HEK293T (cell line): ENCODE data around the gene TNFRSF18.

Experiments
- CTCF ChIA-PET: fragments of 350-600 bp; formaldehyde crosslinking; extraction: SDS; loops from one replicate; lab custom pipeline; 2021; ENCODE audit warnings: antibody characterized with exemption, inconsistent platforms; lab: Yijun Ruan, JAX
- POLR2A ChIA-PET: fragments of 350-600 bp; formaldehyde crosslinking; extraction: SDS; loops from one replicate; lab custom pipeline; 2020; ENCODE audit warnings: antibody characterized with exemption, inconsistent platforms; lab: Yijun Ruan, JAX
- DNase-seq: peaks from one replicate; pipeline ENCODE4 v3.0.0; 2012; ENCODE audit warnings: mixed read lengths; ENCODE audit errors: extremely low spot score
- ARNT ChIP-seq: fragments of 450-650 bp; IDR thresholded peaks from 2 replicates; pipeline ENCODE4 v1.6.1; 2017; ENCODE audit warnings: mild to moderate bottlenecking
- BHLHE40 ChIP-seq: fragments of 450-650 bp; IDR thresholded peaks from 2 replicates; pipeline ENCODE4 v1.6.1; 2016; ENCODE audit warnings: mild to moderate bottlenecking, moderate library complexity, borderline replicate concordance
- CTBP1 ChIP-seq: fragments of 450-650 bp; IDR thresholded peaks from 2 replicates; pipeline ENCODE4 v1.6.1; 2016; ENCODE audit warnings: borderline replicate concordance
- ELF4 ChIP-seq: fragments of 450-650 bp; IDR thresholded peaks from 2 replicates; pipeline ENCODE4 v1.6.1; 2017; ENCODE audit warnings: antibody characterized with exemption
- FOXA1 ChIP-seq: fragments of 450-650 bp; IDR thresholded peaks from 2 replicates; pipeline ENCODE4 v1.6.1; 2016; ENCODE audit warnings: mild to moderate bottlenecking
- FOXK2 ChIP-seq: fragments of 450-650 bp; IDR thresholded peaks from 2 replicates; pipeline ENCODE4 v1.6.1; 2016; ENCODE audit warnings: mild to moderate bottlenecking
- FOXM1 ChIP-seq: fragments of 450-650 bp; IDR thresholded peaks from 2 replicates; pipeline ENCODE4 v1.6.1; 2017; ENCODE audit warnings: mild to moderate bottlenecking, borderline replicate concordance
- HDGF ChIP-seq: fragments of 450-650 bp; IDR thresholded peaks from 2 replicates; pipeline ENCODE4 v1.6.1; 2017; ENCODE audit warnings: antibody characterized with exemption, borderline replicate concordance
- L3MBTL2 ChIP-seq: fragments of 450-650 bp; conservative IDR thresholded peaks from 2 replicates; pipeline ENCODE4 v1.6.1; 2016; ENCODE audit warnings: mild to moderate bottlenecking
- LEF1 ChIP-seq: fragments of 450-650 bp; IDR thresholded peaks from 2 replicates; pipeline ENCODE4 v1.6.1; 2017; ENCODE audit warnings: mild to moderate bottlenecking, borderline replicate concordance
- NFRKB ChIP-seq: fragments of 450-650 bp; IDR thresholded peaks from 2 replicates; pipeline ENCODE4 v1.6.1; 2016; ENCODE audit warnings: mild to moderate bottlenecking, moderate library complexity
- SP1 ChIP-seq: fragments of 450-650 bp; IDR thresholded peaks from 2 replicates; pipeline ENCODE4 v1.6.1; 2017
- SUZ12 ChIP-seq: fragments of 450-650 bp; IDR thresholded peaks from 2 replicates; pipeline ENCODE4 v1.6.1; 2016; ENCODE audit warnings: mild to moderate bottlenecking
- TARDBP ChIP-seq: fragments of 450-650 bp; IDR thresholded peaks from 2 replicates; pipeline ENCODE4 v1.6.1; 2016
- ZNF384 ChIP-seq: fragments of 450-650 bp; IDR thresholded peaks from 2 replicates; pipeline ENCODE4 v1.6.1; 2016
- TF ChIP-seq, protein P1 (sequence below): fragments of 450-650 bp; IDR thresholded peaks from 2 replicates; pipeline ENCODE4 v1.6.1; 2016

TNFRSF18 gene

DNA sequence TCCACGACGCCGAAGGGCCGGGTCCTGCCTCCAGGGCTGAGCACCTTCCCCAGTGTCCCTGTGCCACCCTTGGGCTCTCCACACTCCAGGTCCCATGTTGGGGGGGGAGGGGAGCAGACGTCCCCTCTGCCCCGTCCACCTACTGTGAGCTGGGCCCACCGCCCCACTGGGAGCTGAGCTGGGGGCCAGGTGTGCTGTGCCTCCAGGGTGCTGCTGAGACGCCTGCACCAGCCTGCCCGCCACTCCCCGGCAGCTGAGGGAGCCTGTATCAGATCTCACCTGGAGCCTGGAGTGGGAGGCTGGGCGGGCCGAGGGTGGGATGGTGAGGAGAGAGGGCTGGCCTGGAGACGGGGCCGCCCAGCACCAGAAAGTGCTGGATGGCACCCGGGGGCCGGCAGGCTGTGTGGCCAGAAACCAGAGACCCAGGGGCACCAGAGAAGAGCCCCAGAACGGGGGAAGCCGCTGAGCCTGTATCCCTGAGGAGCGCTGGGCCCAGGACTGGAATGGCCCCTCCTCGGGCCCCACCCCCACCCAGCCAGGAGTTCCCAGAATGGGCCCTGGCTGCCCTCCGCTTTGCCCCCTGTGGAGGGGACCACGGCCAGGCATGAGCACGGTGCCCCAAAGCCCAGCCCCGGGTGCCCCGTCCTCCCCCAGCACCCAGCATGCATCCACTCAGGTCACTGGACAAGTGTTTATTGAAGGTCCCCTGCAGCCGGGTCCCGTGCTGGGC, 3.4 kb downstream of the TNFRSF18 start:
- ChIA-PET CTCF (no interaction called here), POLR2A (no interaction called here)
- DNase-seq: no peak
- TF ChIP-seq FOXA1 (no peak), FOXM1 (no peak), L3MBTL2 (no peak), TARDBP (no peak), SP1 (no peak)
- TF ChIP-seq, protein P1, sequence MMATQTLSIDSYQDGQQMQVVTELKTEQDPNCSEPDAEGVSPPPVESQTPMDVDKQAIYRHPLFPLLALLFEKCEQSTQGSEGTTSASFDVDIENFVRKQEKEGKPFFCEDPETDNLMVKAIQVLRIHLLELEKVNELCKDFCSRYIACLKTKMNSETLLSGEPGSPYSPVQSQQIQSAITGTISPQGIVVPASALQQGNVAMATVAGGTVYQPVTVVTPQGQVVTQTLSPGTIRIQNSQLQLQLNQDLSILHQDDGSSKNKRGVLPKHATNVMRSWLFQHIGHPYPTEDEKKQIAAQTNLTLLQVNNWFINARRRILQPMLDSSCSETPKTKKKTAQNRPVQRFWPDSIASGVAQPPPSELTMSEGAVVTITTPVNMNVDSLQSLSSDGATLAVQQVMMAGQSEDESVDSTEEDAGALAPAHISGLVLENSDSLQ: no peak

DNA sequence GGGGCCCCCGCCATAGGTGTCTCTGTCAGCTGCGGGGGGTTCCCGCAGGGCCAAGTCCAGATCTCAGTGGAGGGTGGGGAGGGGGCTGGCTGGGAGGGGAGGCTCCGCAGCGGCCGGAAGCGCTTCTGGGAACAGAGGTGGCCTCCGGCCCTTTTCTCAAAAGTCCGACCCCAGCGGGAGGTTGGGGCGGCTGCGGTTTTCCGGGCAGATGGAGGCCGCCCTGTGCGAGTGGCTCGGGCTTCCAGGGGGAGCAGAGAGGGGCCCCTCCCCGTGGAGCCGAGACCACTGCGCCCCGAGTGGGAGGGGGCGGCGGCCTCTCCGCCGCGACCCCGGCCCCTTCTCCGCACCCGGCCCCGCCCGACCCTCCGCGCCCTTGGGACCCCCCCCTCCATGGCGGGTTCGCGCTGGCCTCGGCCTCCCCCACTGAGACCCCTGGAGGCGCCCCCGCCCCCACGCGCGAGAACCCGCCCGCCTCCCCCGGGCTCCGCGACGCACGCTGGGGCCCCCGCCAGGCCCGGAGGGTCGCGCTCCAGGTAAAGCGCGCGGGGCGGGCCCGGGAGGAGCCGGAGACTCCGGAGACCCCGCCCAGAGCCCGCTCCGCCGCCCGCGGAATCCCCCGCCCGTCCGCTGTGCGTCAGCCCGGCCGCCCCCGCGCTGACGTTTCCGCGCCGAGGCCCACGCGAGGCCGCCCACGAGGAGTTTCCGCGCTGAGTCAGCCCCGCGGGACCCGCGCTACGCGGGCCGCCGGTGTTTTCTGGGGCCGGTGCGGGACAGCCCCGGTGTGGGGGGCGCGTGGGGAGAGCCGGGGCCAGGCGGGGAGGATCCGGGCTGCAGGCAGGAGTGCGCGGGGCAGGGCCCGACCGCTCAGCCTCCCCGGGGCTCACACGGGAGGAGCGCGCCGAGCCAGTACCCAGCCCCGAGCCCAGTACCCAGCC, 5.2 kb downstream of the TNFRSF18 start:
- ChIA-PET CTCF (no interaction called here), POLR2A (interaction anchor here (0.8 kb wide), 1 partner anchor 22 kb away, joined by 3 read pairs; no protein-coding TSS in a partner anchor)
- DNase-seq: peak; percentile 64
- TF ChIP-seq FOXM1: 0 out of 2 replicates have a peak, but pooled peaks have one; percentile 54
- no peak for TF ChIP-seq CTBP1
- TF ChIP-seq FOXK2: no peak
- TF ChIP-seq LEF1: no peak
- no peak for TF ChIP-seq SP1
- no peak for TF ChIP-seq SUZ12
- TF ChIP-seq L3MBTL2: no peak
- TF ChIP-seq ELF4: no peak
- no peak for TF ChIP-seq HDGF
- TF ChIP-seq ARNT: no peak
- TF ChIP-seq, protein P1: no peak
- TF ChIP-seq ZNF384: no peak
- no peak for TF ChIP-seq FOXA1
- TF ChIP-seq TARDBP: 0 out of 2 replicates have a peak, but pooled peaks have one; percentile 39
- no peak for TF ChIP-seq NFRKB

DNA sequence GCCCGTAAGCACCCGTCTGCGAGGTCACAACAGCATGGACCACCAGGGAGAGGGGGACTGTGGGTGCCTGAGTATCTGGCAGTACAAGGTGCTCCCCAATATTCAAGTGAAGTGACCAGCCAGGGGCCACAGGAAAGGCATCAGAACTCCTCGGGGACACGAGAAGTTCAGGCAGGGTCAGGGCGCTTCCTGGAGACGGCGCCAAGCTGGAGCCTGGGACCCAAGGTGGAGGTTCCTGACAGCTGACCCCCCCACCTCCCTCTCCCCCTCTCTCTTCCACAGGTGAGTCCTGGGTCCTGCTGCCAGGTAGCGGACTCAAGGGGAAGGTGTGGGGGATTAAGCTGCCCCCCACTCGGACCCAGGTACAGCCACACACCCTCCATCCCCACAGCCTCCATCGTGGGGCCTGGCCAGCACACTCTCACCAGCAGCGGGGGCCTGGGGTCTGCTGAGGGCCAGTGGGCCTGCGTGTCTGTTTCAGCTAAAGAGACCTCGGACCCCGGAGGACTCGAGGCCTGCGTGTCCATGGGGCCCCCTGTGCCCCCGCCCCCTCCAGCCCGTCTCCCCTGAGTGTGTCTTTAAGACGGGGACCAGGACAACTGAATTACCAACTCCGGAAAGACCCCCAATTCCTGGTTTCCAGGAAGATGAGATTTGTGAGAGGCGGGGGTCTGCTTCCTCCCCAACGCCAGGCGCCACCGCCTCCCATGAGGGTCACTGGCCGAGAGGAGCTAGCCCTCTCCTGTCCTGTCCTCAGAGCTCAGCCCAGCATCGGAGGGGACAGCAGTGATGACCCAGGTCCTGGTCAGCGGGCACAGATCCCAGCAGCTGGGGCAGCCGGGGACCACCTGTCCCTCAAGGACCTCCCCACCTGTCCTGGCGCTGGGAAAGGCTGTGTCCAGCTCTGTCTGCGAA, 6.2 kb downstream of the TNFRSF18 start:
- CTCF ChIA-PET: no interaction called here
- no peak for DNase-seq
- POLR2A ChIA-PET: interaction anchor here (0.8 kb wide), 1 partner anchor 23 kb away, joined by 3 read pairs; no protein-coding TSS in a partner anchor
- TF ChIP-seq TARDBP (no peak), ARNT (no peak), CTBP1 (no peak), HDGF (no peak), NFRKB (no peak), SP1 (no peak)

DNA sequence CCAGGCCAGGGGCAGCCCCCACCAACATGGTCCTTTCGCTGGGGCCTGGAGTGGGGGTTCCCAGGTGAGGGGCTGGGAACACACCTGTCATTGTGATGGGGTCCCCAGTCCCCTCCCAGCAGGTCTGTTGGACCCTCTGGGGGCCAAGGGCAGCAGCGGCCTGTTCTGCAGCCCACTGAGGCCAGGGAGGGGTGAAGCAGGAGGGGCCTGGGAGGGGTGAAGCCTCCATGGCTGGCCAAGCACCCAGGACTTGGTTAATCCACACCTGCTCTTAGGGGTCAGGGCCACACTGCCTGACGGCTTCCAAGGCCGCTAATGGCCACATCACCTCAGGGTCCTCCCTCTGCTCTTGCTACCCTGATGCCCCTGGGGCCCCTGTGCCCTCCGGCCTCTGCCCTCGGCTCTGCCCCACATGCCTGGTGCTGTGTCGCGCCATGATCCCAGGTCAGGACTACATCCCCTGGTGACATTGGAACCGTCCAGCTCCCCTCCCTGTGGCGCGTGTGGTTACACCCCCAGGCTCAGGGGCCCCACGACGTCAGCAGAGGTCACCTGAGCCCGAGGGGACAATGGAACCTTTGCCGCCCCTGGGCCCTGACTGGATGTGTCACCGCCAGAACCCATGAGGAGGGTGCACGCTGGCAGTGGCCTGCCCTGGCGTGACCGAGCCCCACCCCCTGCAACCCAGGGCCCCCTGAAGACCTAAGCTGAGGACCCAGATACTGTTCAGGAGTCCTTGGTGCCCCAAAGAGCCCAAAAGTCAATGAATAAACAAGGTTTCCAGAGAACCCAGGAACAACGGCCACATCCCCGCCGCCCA, 7.0 kb downstream of the TNFRSF18 start:
- DNase-seq: no peak
- CTCF ChIA-PET: no interaction called here
- POLR2A ChIA-PET: no interaction called here
- TF ChIP-seq SP1 (no peak), ARNT (no peak)

DNA sequence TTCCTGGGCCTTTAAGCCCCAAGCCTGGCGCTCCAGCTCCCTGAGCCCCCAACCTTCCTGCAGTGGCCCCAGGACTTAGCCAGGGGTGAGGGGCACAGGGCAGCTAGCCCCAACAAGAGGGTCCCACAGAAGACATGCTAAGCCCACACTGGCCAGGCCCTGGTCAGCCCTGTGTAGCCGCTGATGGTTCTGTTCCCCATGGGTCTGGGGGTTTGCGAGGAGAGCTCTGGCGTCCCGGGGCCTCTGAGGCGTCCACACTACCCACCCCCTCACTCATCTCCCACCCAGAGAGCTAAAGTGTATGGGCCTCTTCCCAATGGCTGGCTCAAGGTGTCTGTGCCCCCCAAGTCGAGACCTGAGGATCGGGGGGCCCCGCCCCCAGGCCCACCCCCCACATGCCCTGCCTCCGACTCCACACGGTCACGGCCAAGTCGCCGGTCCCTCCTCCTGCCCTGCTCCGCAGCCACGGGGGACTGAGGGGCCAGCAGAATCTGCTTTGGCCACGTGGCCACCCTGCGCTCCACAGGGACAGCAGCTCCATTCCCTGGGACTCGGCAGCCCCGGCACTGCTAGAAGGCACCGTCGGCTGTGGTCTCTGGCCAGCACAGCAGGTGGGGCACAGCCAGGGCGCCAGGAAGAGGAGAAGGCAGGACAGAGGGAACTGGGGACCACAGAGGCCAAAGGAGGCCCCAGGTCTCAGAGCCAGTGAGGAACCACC, 7.8 kb downstream of the TNFRSF18 start:
- CTCF ChIA-PET: no interaction called here
- TF ChIP-seq TARDBP: no peak
- TF ChIP-seq BHLHE40: no peak
- no peak for TF ChIP-seq SP1
- TF ChIP-seq, protein P1: no peak
- TF ChIP-seq ARNT: no peak
- no peak for TF ChIP-seq FOXK2
- POLR2A ChIA-PET: no interaction called here
- no peak for DNase-seq
